Measurements from ENCODE around the gene ZNF776.
"Not testable (repeated sequence)": the region's sequence is repeated elsewhere in the genome, so short reads cannot be mapped to it uniquely, and the experiment has no call there.

ZNF776 gene

GRCh38 chr19:57786906-57787305 is 40.3 kb downstream of the ZNF776 start:
- peak overlapping the region; percentile 51 for H3K27ac Mint-ChIP-seq (ENCODE audit: low read depth)
- peaks cover 17% of the 10 kb centered on the region for H3K4me1 Mint-ChIP-seq
- H3K27me3 Mint-ChIP-seq, result no peaks in the 10 kb centered on the region
- DNase-seq (ENCODE audit: low spot score in 2 of 2), result no peak
- H3K36me3 Mint-ChIP-seq (ENCODE audit: insufficient read depth), result peaks cover 13% of the 10 kb centered on the region
- H3K9me3 Mint-ChIP-seq, result peaks cover 23% of the 10 kb centered on the region
- H3K4me3 Mint-ChIP-seq, result no peak overlapping the region
- ATAC-seq (replicated peaks; ENCODE audit: extremely low read depth, poor library complexity, severe bottlenecking), result no peak

DNA sequence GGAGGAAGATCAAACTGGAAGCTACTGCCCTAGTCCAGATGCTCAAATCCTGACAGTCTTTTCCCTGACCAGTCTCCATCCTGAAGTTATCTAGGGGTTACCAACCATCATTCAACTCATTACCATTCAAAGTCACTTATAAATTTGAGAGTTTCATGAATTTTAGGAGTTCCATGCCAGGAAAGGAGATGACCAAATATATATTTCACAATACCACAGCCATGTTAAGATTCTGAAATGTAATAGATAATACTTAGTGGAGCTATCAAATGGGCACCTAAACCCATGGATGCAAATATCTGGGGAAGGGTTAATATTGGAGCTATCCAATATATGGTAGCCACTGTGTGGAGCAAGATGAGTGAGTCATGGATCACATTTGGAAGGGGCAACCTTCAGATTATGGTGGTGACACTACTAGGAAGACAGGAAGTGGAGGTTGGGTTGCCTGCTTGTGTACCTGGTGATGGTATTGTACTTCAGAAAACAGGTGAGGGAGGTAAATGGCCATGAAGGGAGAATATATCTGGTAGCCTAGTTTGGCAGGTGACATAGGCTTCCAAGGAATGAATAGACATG is 41.6 kb downstream of the ZNF776 start:
- Mint-ChIP-seq H3K36me3 (ENCODE audit: insufficient read depth) (peaks cover 9% of the 10 kb centered on the region), H3K9me3 (peaks cover 23% of the 10 kb centered on the region)

DNA sequence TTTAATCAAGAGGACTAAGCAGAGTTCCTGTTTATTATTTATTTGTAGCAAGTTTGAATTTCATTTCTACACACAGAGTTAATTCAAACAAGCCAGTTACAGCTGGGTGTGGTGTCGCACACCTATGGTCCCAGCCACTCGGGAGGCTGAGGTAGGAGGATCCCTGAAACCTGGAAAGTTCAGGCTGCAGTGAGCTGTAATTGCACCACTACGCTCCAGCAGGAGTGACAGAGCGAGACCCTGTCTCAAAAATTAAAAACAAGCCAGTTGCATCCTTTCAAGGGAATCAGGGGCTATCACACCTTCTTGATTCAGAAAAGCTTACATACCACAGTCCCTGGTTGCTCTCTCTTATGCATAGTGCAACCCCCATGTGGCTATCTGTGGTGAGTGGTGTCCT is 42.7 kb downstream of the ZNF776 start:
- H3K27me3 Mint-ChIP-seq, result no peaks in the 10 kb centered on the region
- DNase-seq (ENCODE audit: low spot score in 2 of 2) (no peak), ATAC-seq (replicated peaks; ENCODE audit: extremely low read depth, poor library complexity, severe bottlenecking) (no peak)
- H3K27ac Mint-ChIP-seq (ENCODE audit: low read depth), result no peak overlapping the region
- H3K9me3 Mint-ChIP-seq, result peaks cover 23% of the 10 kb centered on the region
- no peak overlapping the region for H3K4me3 Mint-ChIP-seq
- H3K36me3 Mint-ChIP-seq (ENCODE audit: insufficient read depth), result peaks cover 14% of the 10 kb centered on the region
- peaks cover 17% of the 10 kb centered on the region for H3K4me1 Mint-ChIP-seq

More for the DNA sequence above, 41.6 kb downstream of the ZNF776 start:
- peaks cover 17% of the 10 kb centered on the region for H3K4me1 Mint-ChIP-seq
- DNase-seq (ENCODE audit: low spot score in 2 of 2) (no peak), ATAC-seq (replicated peaks; ENCODE audit: extremely low read depth, poor library complexity, severe bottlenecking) (no peak)
- no peaks in the 10 kb centered on the region for H3K27me3 Mint-ChIP-seq
- H3K4me3 Mint-ChIP-seq, result no peak overlapping the region
- peak overlapping the region; percentile 20 for H3K27ac Mint-ChIP-seq (ENCODE audit: low read depth)

GRCh38 chr19:57796580-57796979 is 50.0 kb downstream of the ZNF776 start:
- H3K4me1 Mint-ChIP-seq; H3K27me3 Mint-ChIP-seq; H3K27ac Mint-ChIP-seq (ENCODE audit: low read depth); ATAC-seq (replicated peaks; ENCODE audit: extremely low read depth, poor library complexity, severe bottlenecking); DNase-seq (ENCODE audit: low spot score in 2 of 2); H3K4me3 Mint-ChIP-seq; H3K9me3 Mint-ChIP-seq: not testable (repeated sequence)
- H3K36me3 Mint-ChIP-seq (ENCODE audit: insufficient read depth), result peaks cover 16% of the 10 kb centered on the region

DNA sequence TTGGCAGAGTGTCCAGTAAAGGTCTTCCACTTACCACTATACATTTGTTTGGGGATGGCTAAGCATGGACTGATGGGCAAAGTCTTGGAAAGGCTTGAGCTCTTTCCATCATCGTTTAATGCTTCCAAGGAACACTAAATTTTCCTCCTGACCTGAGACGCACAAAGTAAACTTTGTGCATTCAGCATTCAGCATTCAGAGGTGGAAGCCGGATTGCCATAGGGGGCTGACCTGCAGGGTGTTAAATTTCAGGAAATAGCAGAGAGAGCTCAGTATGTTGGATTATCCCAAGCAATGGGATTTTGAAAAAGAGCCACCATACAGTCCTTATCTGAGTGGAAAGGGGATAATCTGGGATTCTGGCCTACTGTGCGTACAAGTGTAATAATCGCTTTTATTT is 54.1 kb downstream of the ZNF776 start:
- Mint-ChIP-seq H3K9me3 (no peaks in the 10 kb centered on the region), H3K27ac (ENCODE audit: low read depth) (no peak overlapping the region), H3K36me3 (ENCODE audit: insufficient read depth) (peaks cover 20% of the 10 kb centered on the region), H3K4me1 (peaks cover 27% of the 10 kb centered on the region), H3K27me3 (no peaks in the 10 kb centered on the region), H3K4me3 (no peak overlapping the region)
- DNase-seq (ENCODE audit: low spot score in 2 of 2), result no peak
- no peak for ATAC-seq (replicated peaks; ENCODE audit: extremely low read depth, poor library complexity, severe bottlenecking)

DNA sequence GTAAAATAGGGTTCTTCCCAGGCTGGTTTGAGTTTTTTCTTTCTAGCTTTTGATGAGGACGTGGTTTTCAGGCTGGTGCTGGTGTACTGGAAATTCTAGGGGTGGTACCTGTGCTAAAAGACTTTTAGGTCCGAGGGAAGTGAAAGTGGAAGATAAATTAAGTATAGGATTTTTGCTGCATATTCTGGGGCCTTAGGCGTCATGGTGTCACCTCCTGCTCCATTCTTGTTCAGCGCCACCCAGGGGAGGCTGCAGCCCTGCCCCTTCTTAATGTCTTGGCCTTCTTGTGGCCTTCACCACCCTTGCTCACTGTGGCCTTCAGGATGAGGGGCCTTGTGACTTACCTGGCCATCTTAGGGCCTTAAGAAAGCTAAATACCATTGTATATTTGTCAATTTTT is 55.7 kb downstream of the ZNF776 start:
- Mint-ChIP-seq H3K4me1 (peaks cover 27% of the 10 kb centered on the region), H3K9me3 (no peaks in the 10 kb centered on the region), H3K27me3 (no peaks in the 10 kb centered on the region), H3K4me3 (no peak overlapping the region), H3K27ac (ENCODE audit: low read depth) (no peak overlapping the region), H3K36me3 (ENCODE audit: insufficient read depth) (peaks cover 22% of the 10 kb centered on the region)
- ATAC-seq (replicated peaks; ENCODE audit: extremely low read depth, poor library complexity, severe bottlenecking), result no peak
- no peak for DNase-seq (ENCODE audit: low spot score in 2 of 2)

DNA sequence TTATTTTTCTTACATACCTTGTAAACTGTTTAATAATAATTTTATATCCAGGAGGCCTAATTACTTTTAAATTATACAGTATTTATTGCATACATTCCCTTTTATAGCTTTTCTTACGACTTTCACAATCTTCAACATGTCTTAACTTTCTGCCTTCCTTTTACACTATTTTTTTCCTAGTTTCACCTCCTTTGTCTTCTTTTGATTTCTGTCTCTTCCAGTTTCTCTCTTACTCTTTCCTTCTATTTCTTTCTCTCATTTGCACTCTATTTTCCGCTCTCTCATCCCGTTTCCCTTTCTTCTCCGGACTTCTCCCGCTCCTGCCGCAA is 56.6 kb downstream of the ZNF776 start:
- ATAC-seq (replicated peaks; ENCODE audit: extremely low read depth, poor library complexity, severe bottlenecking), result no peak
- Mint-ChIP-seq H3K4me1 (peaks cover 32% of the 10 kb centered on the region), H3K27me3 (no peaks in the 10 kb centered on the region), H3K27ac (ENCODE audit: low read depth) (peak overlapping the region; percentile 69), H3K4me3 (peak overlapping the region; percentile 63), H3K9me3 (no peaks in the 10 kb centered on the region), H3K36me3 (ENCODE audit: insufficient read depth) (peaks cover 27% of the 10 kb centered on the region)
- DNase-seq (ENCODE audit: low spot score in 2 of 2), result no peak

DNA sequence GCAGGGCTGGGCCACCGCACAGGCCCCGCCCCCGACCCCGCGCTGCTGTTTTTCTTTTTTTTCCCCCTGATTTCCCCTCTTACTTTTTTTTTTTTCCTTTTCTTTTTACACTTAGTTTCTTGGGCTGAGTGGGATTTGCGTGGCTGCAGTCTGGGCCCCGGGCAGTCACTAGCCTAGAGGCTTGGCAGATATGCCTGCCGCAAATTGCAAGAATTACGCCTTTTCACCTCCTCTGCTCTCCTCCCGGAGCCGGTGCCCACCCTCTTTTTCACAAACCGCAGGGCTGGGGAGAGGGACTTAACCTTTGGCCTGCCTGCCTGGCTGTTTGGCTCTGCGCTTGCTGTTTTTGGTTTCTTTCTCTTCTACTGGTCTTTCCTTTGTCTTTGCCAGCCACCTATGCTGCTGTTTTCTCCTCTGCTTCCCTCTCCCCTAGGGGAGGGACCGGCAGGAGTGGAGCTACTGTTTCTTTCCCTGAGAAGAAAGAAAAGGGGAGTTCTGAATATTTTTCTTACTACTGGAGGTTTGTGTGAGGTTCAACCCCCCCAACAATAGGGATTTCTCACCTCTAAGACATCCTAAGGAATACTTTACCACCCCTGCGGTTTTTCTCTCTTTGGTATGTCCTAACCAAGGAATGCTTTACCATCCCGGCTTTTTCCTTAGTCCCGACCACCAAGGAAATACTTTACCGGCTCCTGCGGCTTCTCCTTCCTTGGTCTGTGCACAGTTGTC is 57.1 kb downstream of the ZNF776 start:
- ATAC-seq (replicated peaks; ENCODE audit: extremely low read depth, poor library complexity, severe bottlenecking), result no peak

DNA sequence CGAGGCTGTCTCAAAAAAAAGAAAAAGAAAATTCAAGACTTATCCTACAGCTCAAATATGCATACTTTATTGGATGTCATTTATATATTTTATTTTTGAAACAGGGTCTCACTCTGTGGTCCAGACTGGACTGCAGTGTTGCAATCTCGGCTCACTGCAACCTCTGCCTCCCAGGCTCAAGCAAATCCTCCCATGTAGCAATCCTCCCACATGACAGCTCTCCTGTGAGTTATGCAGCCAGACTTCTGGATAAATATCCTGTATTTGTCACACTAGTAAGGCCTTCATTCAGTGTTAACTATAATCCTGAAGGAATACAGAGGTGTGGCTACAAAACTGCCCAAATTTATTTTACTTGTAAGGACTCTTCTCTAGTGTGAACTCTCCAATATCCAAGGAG is 60.9 kb downstream of the ZNF776 start:
- Mint-ChIP-seq H3K4me1 (peaks cover 40% of the 10 kb centered on the region), H3K36me3 (ENCODE audit: insufficient read depth) (peaks cover 32% of the 10 kb centered on the region), H3K27ac (ENCODE audit: low read depth) (no peak overlapping the region), H3K27me3 (no peaks in the 10 kb centered on the region), H3K4me3 (no peak overlapping the region), H3K9me3 (no peaks in the 10 kb centered on the region)
- ATAC-seq (replicated peaks; ENCODE audit: extremely low read depth, poor library complexity, severe bottlenecking) (no peak), DNase-seq (ENCODE audit: low spot score in 2 of 2) (no peak)

More for the DNA sequence above, 57.1 kb downstream of the ZNF776 start:
- Mint-ChIP-seq H3K27me3 (no peaks in the 10 kb centered on the region), H3K9me3 (no peaks in the 10 kb centered on the region), H3K27ac (ENCODE audit: low read depth) (peak overlapping the region; percentile 69), H3K36me3 (ENCODE audit: insufficient read depth) (peaks cover 27% of the 10 kb centered on the region), H3K4me3 (peak overlapping the region; percentile 63), H3K4me1 (peaks cover 36% of the 10 kb centered on the region)
- no peak for DNase-seq (ENCODE audit: low spot score in 2 of 2)
